HEK293T (cell line): ENCODE results near the gene TTLL4.

Experiments
- ARNT ChIP-seq: fragments of 450-650 bp; IDR thresholded peaks from 2 replicates; pipeline ENCODE4 v1.6.1; 2017; ENCODE audit warnings: mild to moderate bottlenecking
- BHLHE40 ChIP-seq: fragments of 450-650 bp; IDR thresholded peaks from 2 replicates; pipeline ENCODE4 v1.6.1; 2016; ENCODE audit warnings: mild to moderate bottlenecking, moderate library complexity, borderline replicate concordance
- CTBP1 ChIP-seq: fragments of 450-650 bp; IDR thresholded peaks from 2 replicates; pipeline ENCODE4 v1.6.1; 2016; ENCODE audit warnings: borderline replicate concordance
- ELF4 ChIP-seq: fragments of 450-650 bp; IDR thresholded peaks from 2 replicates; pipeline ENCODE4 v1.6.1; 2017; ENCODE audit warnings: antibody characterized with exemption
- FOXA1 ChIP-seq: fragments of 450-650 bp; IDR thresholded peaks from 2 replicates; pipeline ENCODE4 v1.6.1; 2016; ENCODE audit warnings: mild to moderate bottlenecking
- FOXK2 ChIP-seq: fragments of 450-650 bp; IDR thresholded peaks from 2 replicates; pipeline ENCODE4 v1.6.1; 2016; ENCODE audit warnings: mild to moderate bottlenecking
- FOXM1 ChIP-seq: fragments of 450-650 bp; IDR thresholded peaks from 2 replicates; pipeline ENCODE4 v1.6.1; 2017; ENCODE audit warnings: mild to moderate bottlenecking, borderline replicate concordance
- L3MBTL2 ChIP-seq: fragments of 450-650 bp; conservative IDR thresholded peaks from 2 replicates; pipeline ENCODE4 v1.6.1; 2016; ENCODE audit warnings: mild to moderate bottlenecking
- LEF1 ChIP-seq: fragments of 450-650 bp; IDR thresholded peaks from 2 replicates; pipeline ENCODE4 v1.6.1; 2017; ENCODE audit warnings: mild to moderate bottlenecking, borderline replicate concordance
- SP1 ChIP-seq: fragments of 450-650 bp; IDR thresholded peaks from 2 replicates; pipeline ENCODE4 v1.6.1; 2017
- SUZ12 ChIP-seq: fragments of 450-650 bp; IDR thresholded peaks from 2 replicates; pipeline ENCODE4 v1.6.1; 2016; ENCODE audit warnings: mild to moderate bottlenecking
- TARDBP ChIP-seq: fragments of 450-650 bp; IDR thresholded peaks from 2 replicates; pipeline ENCODE4 v1.6.1; 2016
- ZNF384 ChIP-seq: fragments of 450-650 bp; IDR thresholded peaks from 2 replicates; pipeline ENCODE4 v1.6.1; 2016
- TF ChIP-seq, protein P1 (sequence below): fragments of 450-650 bp; IDR thresholded peaks from 2 replicates; pipeline ENCODE4 v1.6.1; 2016

DNA sequence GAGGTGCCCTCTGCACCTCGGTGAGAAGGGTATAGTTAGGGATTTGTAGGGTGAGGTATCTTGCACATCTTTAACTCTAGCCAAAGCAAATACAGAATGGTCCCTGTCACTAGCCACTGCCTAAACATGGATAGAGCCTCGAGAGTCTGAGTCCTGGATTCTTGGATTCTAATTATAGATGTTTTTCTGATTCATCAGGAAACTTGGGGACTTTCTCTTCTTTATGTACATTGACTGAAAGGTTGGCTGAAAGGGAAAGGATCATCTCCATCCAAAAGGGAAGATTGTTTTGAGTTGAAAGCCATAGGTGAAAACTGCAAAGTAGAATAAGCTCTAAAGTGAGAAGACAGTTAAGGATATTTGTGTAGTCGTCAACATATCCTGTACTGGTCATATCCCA lies 30.6 kb upstream of the TTLL4 start:
- no peak for TF ChIP-seq FOXM1
- TF ChIP-seq L3MBTL2 = no peak
- TF ChIP-seq TARDBP = no peak
- no peak for TF ChIP-seq ARNT
- TF ChIP-seq, protein P1, sequence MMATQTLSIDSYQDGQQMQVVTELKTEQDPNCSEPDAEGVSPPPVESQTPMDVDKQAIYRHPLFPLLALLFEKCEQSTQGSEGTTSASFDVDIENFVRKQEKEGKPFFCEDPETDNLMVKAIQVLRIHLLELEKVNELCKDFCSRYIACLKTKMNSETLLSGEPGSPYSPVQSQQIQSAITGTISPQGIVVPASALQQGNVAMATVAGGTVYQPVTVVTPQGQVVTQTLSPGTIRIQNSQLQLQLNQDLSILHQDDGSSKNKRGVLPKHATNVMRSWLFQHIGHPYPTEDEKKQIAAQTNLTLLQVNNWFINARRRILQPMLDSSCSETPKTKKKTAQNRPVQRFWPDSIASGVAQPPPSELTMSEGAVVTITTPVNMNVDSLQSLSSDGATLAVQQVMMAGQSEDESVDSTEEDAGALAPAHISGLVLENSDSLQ = no peak
- TF ChIP-seq ZNF384 = no peak
- no peak for TF ChIP-seq LEF1
- TF ChIP-seq SP1 = no peak
- no peak for TF ChIP-seq FOXA1
- no peak for TF ChIP-seq CTBP1
- TF ChIP-seq SUZ12 = no peak
- TF ChIP-seq FOXK2 = no peak
- TF ChIP-seq ELF4 = no peak
- no peak for TF ChIP-seq BHLHE40
